Right lobe of liver (tissue), 4 donors: Measurements from ENCODE around the gene PACC1.

ENCODE experiments used
- CTCF ChIP-seq, 4 donors: fragments of 200-600 bp in 3 of 4; fragments of 450-650 bp in 1 of 4; IDR thresholded peaks; one replicate each; pipeline versions ENCODE4 v1.5.1 to v1.8.0; 2016 to 2022; ENCODE audit warnings: antibody characterized with exemption in 4 of 4, mild to moderate bottlenecking in 2 of 4
- POLR2A ChIP-seq: fragments of 450-650 bp; IDR thresholded peaks from one replicate; pipeline ENCODE4 v1.6.1; 2017; ENCODE audit warnings: antibody characterized with exemption, mild to moderate bottlenecking
- donor health status: DM: no; HTN: no; CAD: no.
- donor health status: DM: no; HTN: no; CAD: no.
- donor health status: DM: no; HTN: yes; CAD: no.

- TF ChIP-seq CTCF (IDR thresholded peaks at IDR 0.05) = peak in 1 of 4 donors; percentile 9
- no peak for TF ChIP-seq POLR2A
Observed at GRCh38 chr1:212415107-212415841, 588 bp upstream of the PACC1 start.
